PC-9 (cell line): ENCODE data around the gene EXOC7.

ENCODE experiments used
- EZH2 ChIP-seq: fragments of 200-600 bp; sonication (generic); IDR thresholded peaks from 2 replicates; pipeline ENCODE4 v1.8.0; 2017; ENCODE audit warnings: antibody characterized with exemption, low read depth
- TF ChIP-seq, protein P1 (sequence below): fragments of 200-600 bp; sonication (generic); conservative IDR thresholded peaks from 2 replicates; pipeline ENCODE4 v1.6.1; 2017; ENCODE audit warnings: mixed run types, antibody characterized with exemption, mild to moderate bottlenecking, moderate library complexity

DNA sequence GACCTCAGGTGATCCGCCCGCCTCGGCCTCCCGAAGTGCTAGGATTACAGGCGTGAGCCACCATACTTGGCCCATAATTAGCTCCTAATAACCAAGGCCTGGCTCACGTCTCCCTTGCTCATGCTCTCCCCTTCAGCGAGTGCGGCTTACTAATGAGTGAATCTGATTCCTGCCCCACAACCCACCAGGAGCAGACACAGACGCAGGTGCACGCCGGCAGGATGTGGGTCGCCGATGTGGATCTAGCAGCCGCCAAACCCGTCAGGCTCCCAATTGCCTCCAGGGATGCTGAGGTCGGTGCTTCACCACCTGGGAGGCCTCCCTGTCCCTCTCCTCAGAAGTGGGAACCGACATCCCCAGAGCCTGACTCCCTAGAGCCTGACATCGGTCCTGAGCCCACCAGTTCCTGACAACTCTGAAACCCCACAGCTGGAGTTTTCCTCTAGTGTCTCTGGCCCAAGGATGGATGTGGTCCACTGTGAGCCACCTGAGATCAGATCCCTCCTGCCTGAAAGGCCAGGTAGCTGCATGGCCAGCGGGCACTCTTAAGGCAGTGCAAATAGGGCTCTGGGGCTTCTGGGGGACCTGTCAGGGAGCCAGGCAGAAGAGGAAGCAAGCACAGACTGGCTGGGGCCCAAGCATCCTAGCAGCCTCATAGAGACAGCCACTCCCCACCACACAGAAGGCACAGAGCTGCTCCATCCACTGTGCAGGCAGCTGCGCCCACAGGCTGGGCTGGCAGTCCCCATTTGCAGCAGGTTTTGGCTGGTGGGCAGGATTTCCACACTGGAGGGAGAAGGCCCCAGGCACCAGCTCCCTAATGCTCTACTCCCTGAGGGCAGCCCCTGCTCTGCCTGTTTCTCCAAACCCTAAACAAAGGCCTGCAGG is 10.8 kb downstream of the EXOC7 start:
- TF ChIP-seq EZH2 = no peak
- TF ChIP-seq, protein P1, sequence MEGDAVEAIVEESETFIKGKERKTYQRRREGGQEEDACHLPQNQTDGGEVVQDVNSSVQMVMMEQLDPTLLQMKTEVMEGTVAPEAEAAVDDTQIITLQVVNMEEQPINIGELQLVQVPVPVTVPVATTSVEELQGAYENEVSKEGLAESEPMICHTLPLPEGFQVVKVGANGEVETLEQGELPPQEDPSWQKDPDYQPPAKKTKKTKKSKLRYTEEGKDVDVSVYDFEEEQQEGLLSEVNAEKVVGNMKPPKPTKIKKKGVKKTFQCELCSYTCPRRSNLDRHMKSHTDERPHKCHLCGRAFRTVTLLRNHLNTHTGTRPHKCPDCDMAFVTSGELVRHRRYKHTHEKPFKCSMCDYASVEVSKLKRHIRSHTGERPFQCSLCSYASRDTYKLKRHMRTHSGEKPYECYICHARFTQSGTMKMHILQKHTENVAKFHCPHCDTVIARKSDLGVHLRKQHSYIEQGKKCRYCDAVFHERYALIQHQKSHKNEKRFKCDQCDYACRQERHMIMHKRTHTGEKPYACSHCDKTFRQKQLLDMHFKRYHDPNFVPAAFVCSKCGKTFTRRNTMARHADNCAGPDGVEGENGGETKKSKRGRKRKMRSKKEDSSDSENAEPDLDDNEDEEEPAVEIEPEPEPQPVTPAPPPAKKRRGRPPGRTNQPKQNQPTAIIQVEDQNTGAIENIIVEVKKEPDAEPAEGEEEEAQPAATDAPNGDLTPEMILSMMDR = no peak
